ENCODE data around the gene NRF1.
"Not testable (repeated sequence)": the region's sequence is repeated elsewhere in the genome, so short reads cannot be mapped to it uniquely, and the experiment has no call there.

The NRF1 gene

DNA sequence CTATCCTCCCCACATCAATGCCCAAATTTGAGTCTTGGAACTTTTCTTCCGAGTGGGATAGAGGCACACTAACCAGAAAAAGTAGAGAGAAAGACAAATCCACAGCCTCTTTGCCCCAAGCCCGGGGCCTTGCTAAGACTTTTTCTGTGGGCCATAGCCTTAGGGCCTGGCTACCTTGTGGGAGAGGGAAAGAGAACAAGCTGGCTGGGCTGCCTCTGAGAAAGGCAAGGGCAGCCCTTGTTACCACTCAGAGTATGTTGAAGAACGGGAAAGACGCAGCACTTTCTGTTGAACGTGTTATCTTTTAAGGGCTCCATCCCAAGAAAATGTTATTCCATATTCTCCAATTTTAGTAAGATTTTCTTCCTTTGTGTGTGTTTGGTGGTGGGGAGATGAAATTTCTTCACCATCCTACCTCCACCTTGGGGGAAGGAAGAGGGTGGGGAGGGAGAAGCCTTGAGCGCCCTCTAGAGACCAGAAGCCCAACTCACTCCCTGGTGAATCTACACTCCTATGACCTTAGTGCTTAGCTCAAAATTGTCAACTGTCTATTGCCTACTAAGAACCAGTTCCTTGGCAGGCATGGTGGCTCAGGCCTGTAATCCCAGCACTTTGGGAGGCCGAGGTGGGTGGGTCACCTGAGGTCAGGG lies 3.9 kb upstream of the NRF1 start:
- DNase-seq (ENCODE audit: low read depth): no peak

DNA sequence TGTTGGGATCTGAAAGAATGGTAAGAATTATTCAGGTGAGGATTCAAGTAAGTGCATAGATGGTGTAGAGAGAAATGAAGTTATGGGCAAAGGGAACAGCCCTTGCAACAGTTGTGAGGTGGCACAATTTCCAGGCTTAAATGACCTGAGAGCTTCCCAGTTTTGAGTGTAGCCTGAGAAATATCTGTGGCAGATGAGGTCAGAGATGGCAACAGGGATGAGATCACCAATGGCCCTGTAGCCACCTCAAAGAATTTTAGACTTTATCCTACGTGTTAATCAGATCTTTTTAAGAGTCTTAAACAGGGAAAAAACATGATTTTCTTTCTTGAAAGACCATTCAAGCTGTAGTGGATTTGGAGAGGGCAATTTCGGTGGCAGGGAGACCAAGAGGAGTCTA lies 1.9 kb upstream of the NRF1 start:
- no peak for DNase-seq (ENCODE audit: low read depth)

GRCh38 chr7:129610709-129611245 lies 743 bp upstream of the NRF1 start:
- no peak for DNase-seq (ENCODE audit: low read depth)

DNA sequence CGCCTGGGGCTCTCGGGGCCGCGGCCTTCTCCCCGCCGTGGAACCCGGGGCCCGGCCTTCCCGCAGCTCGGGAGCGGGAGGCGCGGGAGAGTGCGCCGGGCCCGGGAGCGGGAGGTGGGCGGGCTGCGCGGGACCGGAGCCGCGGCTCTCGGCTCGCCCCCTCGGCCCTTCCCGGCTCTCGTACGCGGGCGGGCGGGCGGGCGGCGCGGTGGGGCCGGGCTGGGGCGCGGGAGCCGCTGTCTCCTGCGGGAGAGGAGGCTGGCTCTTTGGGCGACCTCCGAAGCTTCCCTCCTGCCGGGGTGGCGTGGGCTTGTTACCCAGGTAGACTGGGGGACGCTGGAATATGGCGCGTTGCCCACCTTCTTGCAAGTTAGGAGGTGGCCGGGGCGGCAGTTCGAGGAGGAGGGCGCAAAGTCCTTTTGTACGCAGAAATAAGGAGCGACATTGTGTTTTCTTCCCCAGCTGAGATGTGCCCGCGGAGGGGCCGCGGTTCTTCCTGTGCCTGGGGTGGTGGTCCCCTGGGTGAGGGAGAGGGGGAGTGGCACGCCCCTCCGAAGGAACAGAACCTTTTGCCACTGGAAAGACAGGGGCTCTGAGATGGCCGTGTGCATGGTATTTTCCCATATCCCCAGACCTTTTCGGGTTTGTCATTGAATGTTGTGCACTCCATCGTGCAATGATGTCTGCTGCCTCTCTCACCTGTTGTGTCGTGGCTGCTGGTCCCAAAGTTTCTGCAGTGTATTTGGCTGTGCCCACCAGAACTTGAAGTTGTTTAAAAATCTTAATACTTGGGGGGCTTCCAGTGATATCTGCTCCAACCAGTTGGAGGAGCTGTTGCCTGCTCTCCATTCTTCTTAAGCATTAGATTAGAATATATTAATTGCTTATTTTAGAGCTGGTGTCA lies 844 bp downstream of the NRF1 start:
- no peak for DNase-seq (ENCODE audit: low read depth)

- DNase-seq (ENCODE audit: low read depth): no peak
Observed at GRCh38 chr7:129613016-129613337, 1.5 kb downstream of the NRF1 start.

DNA sequence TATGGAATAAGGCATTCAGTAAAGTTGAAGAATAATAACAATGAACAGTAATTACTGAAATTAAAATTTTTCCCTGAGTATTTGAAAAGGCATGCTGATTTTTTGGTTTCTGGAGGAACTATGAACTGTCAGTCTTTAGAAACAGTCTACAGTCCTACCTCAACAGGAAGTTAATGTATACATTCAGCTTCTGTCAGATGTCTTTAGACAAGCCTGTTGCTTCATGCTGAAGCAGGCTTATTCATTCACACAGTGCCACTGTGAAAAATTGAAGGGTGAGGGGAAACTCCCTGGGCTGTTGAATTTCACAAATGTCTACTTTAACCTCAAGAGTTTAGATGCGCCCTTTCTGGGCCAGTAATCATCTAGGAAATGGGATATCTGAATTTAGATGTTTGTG lies 3.5 kb downstream of the NRF1 start:
- DNase-seq (ENCODE audit: low read depth): no peak

- no peak for DNase-seq (ENCODE audit: low read depth)
Observed at GRCh38 chr7:129616530-129616929, 5.0 kb downstream of the NRF1 start.

GRCh38 chr7:129617178-129617577 lies 5.7 kb downstream of the NRF1 start:
- DNase-seq (ENCODE audit: low read depth): no peak

DNA sequence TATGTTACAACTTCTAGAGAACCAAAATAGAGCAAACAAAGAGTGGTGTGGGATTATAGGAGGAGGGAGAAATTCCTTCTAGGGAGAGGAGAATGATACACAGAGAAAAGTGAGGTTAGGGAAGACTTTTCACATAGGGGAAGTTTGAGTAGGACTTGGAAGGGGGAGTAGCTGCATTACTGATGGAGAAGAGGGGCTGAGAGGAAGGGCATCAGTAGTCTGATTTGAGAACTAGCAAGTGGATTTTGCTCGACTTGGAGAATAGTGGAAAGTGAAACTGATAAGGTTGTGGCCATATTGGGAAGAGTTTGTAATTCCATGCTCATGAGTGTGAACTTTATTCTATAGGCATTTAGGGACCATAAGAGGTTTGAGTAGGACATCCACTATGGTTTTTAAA lies 6.1 kb downstream of the NRF1 start:
- no peak for DNase-seq (ENCODE audit: low read depth)

GRCh38 chr7:129626896-129627295 lies 15.4 kb downstream of the NRF1 start:
- DNase-seq (ENCODE audit: low read depth): no peak

GRCh38 chr7:129630341-129630740 lies 18.8 kb downstream of the NRF1 start:
- DNase-seq (ENCODE audit: low read depth): no peak

- no peak for DNase-seq (ENCODE audit: low read depth)
Observed at GRCh38 chr7:129634361-129635034, 23.0 kb downstream of the NRF1 start.

DNA sequence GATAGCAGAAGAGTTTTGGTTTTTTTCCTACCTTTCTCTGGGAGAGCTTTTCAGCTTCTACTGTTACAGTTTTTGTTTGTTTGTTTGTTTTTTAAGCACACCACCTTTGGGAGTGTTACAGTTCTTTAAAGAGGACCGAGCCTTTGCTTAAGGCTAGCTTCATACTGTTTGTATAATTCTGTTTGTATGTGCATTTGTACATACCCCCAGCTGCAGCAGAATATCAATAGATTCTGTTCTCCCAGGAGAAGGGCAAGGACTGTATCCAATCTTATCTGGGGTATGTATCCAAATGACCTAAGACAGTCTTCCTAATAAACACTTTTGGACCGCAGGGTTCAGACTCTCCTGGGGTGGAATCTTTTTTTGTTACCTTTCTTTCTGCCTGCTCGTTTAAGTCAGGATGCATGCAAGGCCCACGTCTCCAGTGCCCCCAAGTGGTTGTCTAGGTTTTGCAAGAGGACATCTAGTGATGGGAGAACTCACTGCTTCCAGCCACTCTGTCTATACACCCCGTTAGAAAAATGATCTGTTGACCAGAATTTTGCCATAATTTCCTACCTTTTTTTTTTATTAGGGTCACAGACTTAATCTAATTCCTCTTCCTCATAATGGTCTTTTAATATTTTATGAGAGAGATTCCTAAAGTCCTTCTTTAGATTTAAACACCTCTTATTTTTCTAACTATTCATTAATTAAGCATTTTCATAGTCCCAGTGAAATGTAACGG lies 23.9 kb downstream of the NRF1 start:
- DNase-seq (ENCODE audit: low read depth): peak; percentile 46

DNA sequence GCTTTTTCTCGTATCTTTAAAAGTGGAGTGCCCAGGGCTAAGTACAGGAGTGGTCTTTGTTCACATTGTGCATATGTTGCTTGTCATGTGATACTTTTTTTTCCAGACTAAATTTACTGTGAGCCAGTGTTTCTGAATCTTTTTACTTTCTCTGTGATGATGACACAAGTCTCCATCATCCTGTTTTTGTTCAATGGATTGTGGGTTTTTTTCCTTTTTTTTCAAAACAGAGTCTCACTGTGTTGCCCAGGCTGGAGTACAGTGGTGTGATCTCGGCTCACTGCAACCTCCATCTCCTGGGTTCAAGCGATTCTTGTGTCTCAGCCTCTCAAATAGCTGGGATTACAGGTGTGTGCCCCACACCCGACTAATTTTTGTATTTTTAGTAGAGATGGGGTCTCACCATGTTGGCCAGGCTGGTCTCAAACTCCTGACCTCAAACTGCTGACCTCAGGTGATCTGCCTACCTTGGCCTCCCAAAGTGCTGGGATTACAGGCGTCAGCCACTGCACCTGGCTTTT lies 24.6 kb downstream of the NRF1 start:
- DNase-seq (ENCODE audit: low read depth): not testable (repeated sequence)

DNA sequence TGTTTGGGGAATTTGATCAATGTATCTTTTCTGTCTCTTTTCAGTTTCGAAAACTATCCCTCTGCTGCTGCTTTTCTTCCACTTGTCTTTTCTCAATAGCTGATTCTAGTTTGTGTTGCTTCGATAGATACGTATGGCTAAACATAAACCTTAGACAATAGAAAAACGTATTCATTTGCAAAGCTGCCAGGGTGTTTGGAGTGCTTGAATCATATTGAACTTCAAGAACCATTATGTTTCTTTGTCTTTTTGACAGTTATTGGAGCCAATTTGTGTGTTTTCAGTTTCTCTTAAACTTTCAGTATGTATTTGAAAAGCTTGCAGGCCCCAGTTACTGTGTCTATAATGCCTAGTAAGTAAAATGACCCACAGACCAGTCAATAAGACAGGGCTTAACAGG lies 25.1 kb downstream of the NRF1 start:
- DNase-seq (ENCODE audit: low read depth): no peak

DNA sequence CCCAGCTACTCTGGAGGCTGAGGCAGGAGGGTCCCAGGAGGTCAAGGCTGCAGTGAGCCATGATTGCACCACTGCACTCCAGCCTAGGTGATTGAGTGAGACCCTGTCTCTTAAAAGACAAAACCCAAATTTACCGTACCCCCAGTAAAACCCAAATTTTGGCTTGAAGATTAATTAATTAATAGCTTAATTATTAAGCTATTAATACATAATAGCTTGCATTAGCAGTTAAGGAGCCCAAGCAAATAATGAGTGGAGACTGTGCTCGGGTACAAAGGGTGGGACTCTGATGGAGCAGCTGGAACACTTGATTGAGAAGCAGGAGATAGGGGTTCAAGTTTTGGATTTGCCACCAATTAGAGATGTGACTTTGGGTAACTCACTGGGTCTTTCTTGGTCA lies 28.9 kb downstream of the NRF1 start:
- no peak for DNase-seq (ENCODE audit: low read depth)

DNA sequence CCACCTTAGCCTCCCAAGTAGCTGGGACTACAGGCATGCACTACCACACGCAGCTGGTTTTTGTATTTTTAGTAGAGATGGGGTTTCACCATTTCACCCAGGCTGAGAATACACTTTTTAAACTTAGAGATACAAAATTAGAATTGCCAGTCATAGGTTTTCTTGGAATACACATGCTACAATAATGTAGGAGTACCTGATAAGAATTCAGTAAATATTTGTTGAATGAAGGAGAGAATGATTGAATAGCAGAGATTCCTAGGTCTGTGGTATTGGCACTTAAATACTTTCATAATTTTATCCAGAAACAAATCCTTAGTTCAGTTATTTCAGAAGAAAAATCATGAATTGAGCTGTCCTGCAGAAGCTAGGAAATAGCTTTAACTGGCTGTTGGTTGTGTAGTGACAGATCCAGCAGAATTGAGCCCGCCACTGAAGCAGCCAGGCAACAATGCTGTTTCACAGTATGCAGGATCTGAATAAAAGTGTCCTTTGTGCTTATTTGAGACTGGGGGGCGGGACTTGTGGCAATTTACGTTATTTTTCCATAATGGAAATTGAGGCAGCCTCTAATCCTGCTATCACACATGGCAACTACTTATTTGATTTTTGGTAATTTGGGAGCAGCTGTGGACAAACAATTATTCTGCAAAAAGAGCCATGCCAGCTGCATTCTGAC lies 31.5 kb downstream of the NRF1 start:
- DNase-seq (ENCODE audit: low read depth): no peak

DNA sequence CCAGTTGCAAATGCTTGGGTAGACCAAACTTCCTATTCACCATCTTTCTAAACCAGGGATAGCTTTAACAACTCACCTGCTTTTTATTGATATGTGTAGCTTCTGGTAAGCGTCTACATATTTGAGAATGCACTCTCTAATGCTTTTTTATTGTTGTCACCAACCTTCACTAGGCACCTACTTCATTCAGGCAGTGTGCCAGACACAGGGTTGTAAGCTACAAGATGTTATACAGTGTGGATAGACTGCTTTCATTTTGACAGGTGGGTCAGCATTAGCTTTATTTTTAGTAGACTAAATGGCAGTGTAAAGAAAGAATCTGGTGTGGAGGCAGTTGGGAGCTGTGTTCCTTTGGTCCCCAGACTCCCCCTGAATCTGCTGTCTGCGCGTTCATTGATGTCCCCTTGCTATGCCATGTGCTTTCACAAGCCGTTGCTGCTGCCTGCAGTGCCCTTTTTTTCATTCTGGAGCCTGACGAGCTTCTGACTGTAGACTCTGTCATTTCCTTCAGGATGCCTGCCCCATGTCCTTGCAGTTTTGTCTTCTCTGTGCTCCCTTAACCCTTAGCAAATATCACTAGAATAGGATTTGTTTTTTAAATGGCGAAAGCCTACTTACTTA lies 32.1 kb downstream of the NRF1 start:
- no peak for DNase-seq (ENCODE audit: low read depth)

DNA sequence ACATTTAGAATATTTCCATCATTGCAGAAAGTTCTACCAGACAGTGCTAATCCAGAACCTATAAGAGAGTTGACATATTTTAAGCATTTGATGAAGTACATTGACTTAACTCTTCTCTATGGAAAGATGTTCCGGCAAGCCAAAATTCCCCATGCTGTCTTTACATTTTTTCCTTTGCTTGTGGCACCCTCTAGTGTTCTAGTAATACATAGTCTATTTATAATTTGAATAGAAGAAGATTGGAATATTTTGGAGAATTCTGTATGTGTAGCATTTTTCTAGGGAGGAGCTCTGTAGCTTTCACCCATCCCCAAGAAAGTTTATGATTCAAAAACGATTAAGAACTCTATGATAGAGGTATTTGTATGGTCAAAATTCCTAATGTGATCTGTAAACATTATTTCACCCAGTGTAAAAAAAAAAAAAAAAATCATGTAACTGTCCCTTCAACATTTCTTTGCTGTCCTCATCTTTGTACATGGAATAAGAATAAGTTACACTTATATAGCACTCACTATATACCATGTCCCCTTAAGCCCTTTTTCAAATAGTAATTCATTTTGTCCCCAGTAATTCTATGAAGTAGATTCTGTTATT lies 33.2 kb downstream of the NRF1 start:
- DNase-seq (ENCODE audit: low read depth): no peak

- DNase-seq (ENCODE audit: low read depth): no peak
Observed at GRCh38 chr7:129646369-129647021, 35.0 kb downstream of the NRF1 start.

Data from stimulated activated CD8-positive, alpha-beta memory T cell treated with anti-CD3 and anti-CD28 coated beads, Interleukin-12 subunit alpha, Interleukin-12 subunit beta, amount 100 ng/mL, for 1 hour (primary cell).